SK-N-SH treated with all-trans-retinoic acid at 6 μM for 48 hours (cell line): ENCODE results near the gene ZNF362.

Experiments used
- ATAC-seq: fragments of 200-7000 bp; cut with Tn5 transposase; 3 replicates; pipeline ENCODE4 v1.9.1; 2020; ENCODE audit warnings: mild to moderate bottlenecking, moderate library complexity
- ARNTL ChIP-seq: fragments of 450-650 bp; formaldehyde crosslinking; IDR thresholded peaks from 2 replicates; pipeline ENCODE4 v1.5.0; 2020; ENCODE audit warnings: low read depth, mild to moderate bottlenecking, moderate library complexity, borderline replicate concordance
- BACH2 ChIP-seq: fragments of 250-450 bp; sonication (Bioruptor Pico); IDR thresholded peaks from 2 replicates; pipeline ENCODE4 v1.9.0; 2021; ENCODE audit warnings: mild to moderate bottlenecking, borderline replicate concordance
- CSDC2 ChIP-seq: fragments of 250-450 bp; sonication (Bioruptor Pico); IDR thresholded peaks from 2 replicates; pipeline ENCODE4 v1.5.0; 2020; ENCODE audit warnings: mild to moderate bottlenecking, moderate library complexity
- ESRRG ChIP-seq: fragments of 250-450 bp; sonication (Bioruptor Pico); IDR thresholded peaks from 2 replicates; pipeline ENCODE4 v1.6.1; 2021; ENCODE audit warnings: mild to moderate bottlenecking
- GLIS3 ChIP-seq: fragments of 250-450 bp; sonication (Bioruptor Pico); IDR thresholded peaks from 2 replicates; pipeline ENCODE4 v1.5.0; 2020; ENCODE audit warnings: mild to moderate bottlenecking, moderate library complexity
- ISL1 ChIP-seq: fragments of 250-450 bp; sonication (Bioruptor Pico); IDR thresholded peaks from 2 replicates; pipeline ENCODE4 v2.1.2; 2022; ENCODE audit warnings: mild to moderate bottlenecking, moderate library complexity
- OSR1 ChIP-seq: fragments of 250-450 bp; sonication (Bioruptor Pico); IDR thresholded peaks from 2 replicates; pipeline ENCODE4 v1.8.0; 2022; ENCODE audit warnings: moderate library complexity, mild to moderate bottlenecking, inconsistent platforms
- PPARA ChIP-seq: fragments of 250-450 bp; sonication (Bioruptor Pico); IDR thresholded peaks from 2 replicates; pipeline ENCODE4 v1.5.0; 2020; ENCODE audit warnings: mild to moderate bottlenecking, borderline replicate concordance
- RARB ChIP-seq: fragments of 250-450 bp; sonication (Bioruptor Pico); IDR thresholded peaks from 2 replicates; pipeline ENCODE4 v1.8.0; 2021; ENCODE audit warnings: mild to moderate bottlenecking, moderate library complexity
- SNAI2 ChIP-seq: fragments of 250-450 bp; sonication (Bioruptor Pico); IDR thresholded peaks from 2 replicates; pipeline ENCODE4 v1.5.0; 2020; ENCODE audit warnings: mild to moderate bottlenecking, moderate library complexity
- TCF4 ChIP-seq: fragments of 250-450 bp; sonication (Bioruptor Pico); IDR thresholded peaks from 2 replicates; pipeline ENCODE4 v1.8.0; 2021; ENCODE audit warnings: mild to moderate bottlenecking, moderate library complexity, borderline replicate concordance
- TOX ChIP-seq: fragments of 250-450 bp; sonication (Bioruptor Pico); IDR thresholded peaks from 2 replicates; pipeline ENCODE4 v1.8.0; 2021; ENCODE audit warnings: mild to moderate bottlenecking, moderate library complexity, borderline replicate concordance
- ZC3H10 ChIP-seq: fragments of 250-450 bp; sonication (Bioruptor Pico); IDR thresholded peaks from 2 replicates; pipeline ENCODE4 v1.5.1; 2021; ENCODE audit warnings: mild to moderate bottlenecking, moderate library complexity
- ZFP3 ChIP-seq: fragments of 250-450 bp; sonication (Bioruptor Pico); IDR thresholded peaks from 2 replicates; pipeline ENCODE4 v1.5.0; 2020; ENCODE audit warnings: mild to moderate bottlenecking, moderate library complexity
- ZFP30 ChIP-seq: fragments of 450-650 bp; formaldehyde crosslinking; IDR thresholded peaks from 2 replicates; pipeline ENCODE4 v1.5.0; 2022; ENCODE audit warnings: mild to moderate bottlenecking, moderate library complexity
- ZNF565 ChIP-seq: fragments of 450-650 bp; formaldehyde crosslinking; conservative IDR thresholded peaks from 2 replicates; pipeline ENCODE4 v1.5.0; 2020; ENCODE audit warnings: low read depth, mild to moderate bottlenecking, moderate library complexity
- ZNF70 ChIP-seq: fragments of 450-650 bp; formaldehyde crosslinking; IDR thresholded peaks from 2 replicates; pipeline ENCODE4 v1.5.0; 2020; ENCODE audit warnings: mild to moderate bottlenecking, moderate library complexity
- ZNF8 ChIP-seq: fragments of 450-650 bp; formaldehyde crosslinking; IDR thresholded peaks from 2 replicates; pipeline ENCODE4 v1.5.0; 2020; ENCODE audit warnings: mild to moderate bottlenecking, moderate library complexity
- TF ChIP-seq, protein P1 (sequence below): fragments of 250-450 bp; sonication (Bioruptor Pico); IDR thresholded peaks from 2 replicates; pipeline ENCODE4 v1.5.1; 2021; ENCODE audit warnings: mild to moderate bottlenecking, moderate library complexity
- TF ChIP-seq, protein P2 (sequence below): fragments of 250-450 bp; sonication (Bioruptor Pico); IDR thresholded peaks from 2 replicates; pipeline ENCODE4 v1.8.0; 2021; ENCODE audit warnings: low read depth, mild to moderate bottlenecking, moderate library complexity, borderline replicate concordance
- TF ChIP-seq, protein P3 (sequence below): fragments of 250-450 bp; sonication (Bioruptor Pico); IDR thresholded peaks from 2 replicates; pipeline ENCODE4 v1.8.0; 2020; ENCODE audit warnings: mild to moderate bottlenecking, moderate library complexity, borderline replicate concordance
- TF ChIP-seq, protein P4 (sequence below): fragments of 250-450 bp; sonication (Bioruptor Pico); IDR thresholded peaks from 2 replicates; pipeline ENCODE4 v1.5.0; 2020; ENCODE audit warnings: mild to moderate bottlenecking, moderate library complexity
- TF ChIP-seq, protein P5 (sequence below): fragments of 250-450 bp; sonication (Bioruptor Pico); IDR thresholded peaks from 2 replicates; pipeline ENCODE4 v1.5.1; 2020; ENCODE audit warnings: low read depth, mild to moderate bottlenecking, moderate library complexity

The ZNF362 gene

DNA sequence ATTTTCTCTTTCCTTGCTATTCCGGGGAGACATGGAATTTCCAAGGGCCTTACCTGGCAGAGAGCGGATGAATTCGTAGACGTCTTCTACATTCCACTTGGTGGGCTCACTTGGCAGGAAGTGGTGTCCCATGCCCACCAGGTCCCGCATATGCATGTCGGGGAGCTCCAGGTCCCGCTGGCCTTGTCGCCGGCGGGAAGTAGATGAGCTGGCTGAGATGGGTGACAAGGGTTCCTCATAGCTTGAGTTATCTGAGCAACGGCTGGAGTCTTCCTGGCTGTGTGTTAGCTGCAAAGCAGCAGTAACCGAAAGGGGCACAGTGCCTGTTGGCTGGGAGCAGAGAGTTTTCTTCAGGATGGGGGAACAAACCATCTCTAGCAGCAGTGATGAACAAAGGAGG is 72.5 kb downstream of the ZNF362 start:
- TF ChIP-seq CSDC2 (CRISPR knock-in tag) (no peak), ZNF70 (CRISPR knock-in tag) (no peak), ZNF8 (CRISPR knock-in tag) (no peak), BACH2 (CRISPR knock-in tag) (no peak), ZFP30 (CRISPR knock-in tag) (no peak), SNAI2 (CRISPR knock-in tag) (no peak)
- ATAC-seq = no peak

DNA sequence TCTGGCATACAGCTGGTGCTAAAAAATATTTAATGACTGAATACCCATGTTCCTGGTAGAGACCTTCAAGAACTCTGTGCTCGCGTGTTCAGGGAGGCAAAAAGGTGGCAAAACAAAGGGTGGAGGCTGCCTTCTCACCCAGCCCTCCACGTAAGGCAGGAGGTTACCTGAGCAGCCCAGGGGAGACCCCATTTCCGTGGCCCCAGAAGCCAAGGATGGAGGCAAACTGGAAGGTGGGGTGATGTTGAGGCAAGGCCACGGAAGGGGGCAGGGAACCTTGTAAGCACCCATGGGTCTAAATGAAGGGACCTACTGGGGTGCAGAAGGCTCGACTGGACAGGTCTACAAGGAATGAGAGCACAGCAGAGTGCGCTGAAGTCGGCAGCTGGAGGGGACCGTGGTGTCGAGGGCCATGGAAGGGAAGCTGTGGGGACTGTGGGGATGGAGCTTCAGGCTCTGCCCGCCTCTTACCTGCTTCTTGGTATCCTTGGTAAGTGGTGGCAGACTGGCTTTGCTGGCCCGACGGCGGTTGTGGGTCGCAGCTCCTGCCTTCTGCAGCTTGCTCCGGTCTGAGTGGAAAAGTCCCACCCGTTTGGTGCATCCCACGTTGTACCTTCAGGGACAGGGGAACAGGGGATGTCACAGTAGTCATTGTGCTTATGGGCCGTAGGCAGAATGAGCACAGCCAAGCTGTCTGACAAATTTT is 73.5 kb downstream of the ZNF362 start:
- ATAC-seq = no peak

DNA sequence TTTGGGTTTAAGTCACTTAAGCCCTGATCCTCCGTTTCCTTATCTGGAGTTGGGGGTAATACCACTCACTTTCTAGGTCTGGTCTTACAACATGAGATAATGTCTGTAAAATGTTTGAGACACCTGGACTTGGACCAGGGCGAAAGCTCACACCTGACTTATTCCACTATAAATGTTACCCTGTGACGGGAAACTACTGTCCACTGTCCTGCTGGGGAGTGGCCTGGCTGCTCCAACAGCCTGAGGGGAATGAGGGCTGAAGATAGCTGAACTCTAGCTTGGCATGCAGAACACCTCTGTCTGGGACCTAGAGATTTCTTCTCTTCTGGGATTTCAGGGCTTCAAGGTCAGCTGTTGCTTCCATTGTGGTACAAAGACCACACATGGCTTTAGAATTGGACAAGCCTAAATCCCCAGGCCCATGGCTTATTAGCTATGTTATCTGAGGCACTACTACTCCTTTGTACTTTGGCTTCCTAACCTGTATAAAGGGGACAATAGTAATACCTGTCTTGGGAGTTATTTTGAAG is 74.1 kb downstream of the ZNF362 start:
- ATAC-seq = no peak
- TF ChIP-seq ZFP30 (CRISPR knock-in tag) (no peak), ZNF565 (CRISPR knock-in tag) (no peak), ZFP3 (CRISPR knock-in tag) (no peak), ZC3H10 (no peak), CSDC2 (CRISPR knock-in tag) (no peak), ESRRG (CRISPR knock-in tag) (no peak), TCF4 (CRISPR knock-in tag) (no peak), BACH2 (CRISPR knock-in tag) (no peak), ZNF8 (CRISPR knock-in tag) (no peak), ZNF70 (CRISPR knock-in tag) (no peak), PPARA (CRISPR knock-in tag) (no peak)
- TF ChIP-seq, protein P1, sequence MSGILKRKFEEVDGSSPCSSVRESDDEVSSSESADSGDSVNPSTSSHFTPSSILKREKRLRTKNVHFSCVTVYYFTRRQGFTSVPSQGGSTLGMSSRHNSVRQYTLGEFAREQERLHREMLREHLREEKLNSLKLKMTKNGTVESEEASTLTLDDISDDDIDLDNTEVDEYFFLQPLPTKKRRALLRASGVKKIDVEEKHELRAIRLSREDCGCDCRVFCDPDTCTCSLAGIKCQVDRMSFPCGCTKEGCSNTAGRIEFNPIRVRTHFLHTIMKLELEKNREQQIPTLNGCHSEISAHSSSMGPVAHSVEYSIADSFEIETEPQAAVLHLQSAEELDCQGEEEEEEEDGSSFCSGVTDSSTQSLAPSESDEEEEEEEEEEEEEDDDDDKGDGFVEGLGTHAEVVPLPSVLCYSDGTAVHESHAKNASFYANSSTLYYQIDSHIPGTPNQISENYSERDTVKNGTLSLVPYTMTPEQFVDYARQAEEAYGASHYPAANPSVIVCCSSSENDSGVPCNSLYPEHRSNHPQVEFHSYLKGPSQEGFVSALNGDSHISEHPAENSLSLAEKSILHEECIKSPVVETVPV = no peak
- TF ChIP-seq, protein P2, sequence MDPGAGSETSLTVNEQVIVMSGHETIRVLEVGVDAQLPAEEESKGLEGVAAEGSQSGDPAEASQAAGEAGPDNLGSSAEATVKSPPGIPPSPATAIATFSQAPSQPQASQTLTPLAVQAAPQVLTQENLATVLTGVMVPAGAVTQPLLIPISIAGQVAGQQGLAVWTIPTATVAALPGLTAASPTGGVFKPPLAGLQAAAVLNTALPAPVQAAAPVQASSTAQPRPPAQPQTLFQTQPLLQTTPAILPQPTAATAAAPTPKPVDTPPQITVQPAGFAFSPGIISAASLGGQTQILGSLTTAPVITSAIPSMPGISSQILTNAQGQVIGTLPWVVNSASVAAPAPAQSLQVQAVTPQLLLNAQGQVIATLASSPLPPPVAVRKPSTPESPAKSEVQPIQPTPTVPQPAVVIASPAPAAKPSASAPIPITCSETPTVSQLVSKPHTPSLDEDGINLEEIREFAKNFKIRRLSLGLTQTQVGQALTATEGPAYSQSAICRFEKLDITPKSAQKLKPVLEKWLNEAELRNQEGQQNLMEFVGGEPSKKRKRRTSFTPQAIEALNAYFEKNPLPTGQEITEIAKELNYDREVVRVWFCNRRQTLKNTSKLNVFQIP (CRISPR knock-in tag) = no peak

More for the DNA sequence above, 73.5 kb downstream of the ZNF362 start:
- no peak for TF ChIP-seq ARNTL (CRISPR knock-in tag)
- no peak for TF ChIP-seq OSR1 (CRISPR knock-in tag)
- no peak for TF ChIP-seq SNAI2 (CRISPR knock-in tag)
- no peak for TF ChIP-seq ZC3H10
- TF ChIP-seq TOX = no peak
- no peak for TF ChIP-seq GLIS3 (CRISPR knock-in tag)
- no peak for TF ChIP-seq RARB (CRISPR knock-in tag)
- TF ChIP-seq ZFP30 (CRISPR knock-in tag) = no peak
- TF ChIP-seq, protein P3, sequence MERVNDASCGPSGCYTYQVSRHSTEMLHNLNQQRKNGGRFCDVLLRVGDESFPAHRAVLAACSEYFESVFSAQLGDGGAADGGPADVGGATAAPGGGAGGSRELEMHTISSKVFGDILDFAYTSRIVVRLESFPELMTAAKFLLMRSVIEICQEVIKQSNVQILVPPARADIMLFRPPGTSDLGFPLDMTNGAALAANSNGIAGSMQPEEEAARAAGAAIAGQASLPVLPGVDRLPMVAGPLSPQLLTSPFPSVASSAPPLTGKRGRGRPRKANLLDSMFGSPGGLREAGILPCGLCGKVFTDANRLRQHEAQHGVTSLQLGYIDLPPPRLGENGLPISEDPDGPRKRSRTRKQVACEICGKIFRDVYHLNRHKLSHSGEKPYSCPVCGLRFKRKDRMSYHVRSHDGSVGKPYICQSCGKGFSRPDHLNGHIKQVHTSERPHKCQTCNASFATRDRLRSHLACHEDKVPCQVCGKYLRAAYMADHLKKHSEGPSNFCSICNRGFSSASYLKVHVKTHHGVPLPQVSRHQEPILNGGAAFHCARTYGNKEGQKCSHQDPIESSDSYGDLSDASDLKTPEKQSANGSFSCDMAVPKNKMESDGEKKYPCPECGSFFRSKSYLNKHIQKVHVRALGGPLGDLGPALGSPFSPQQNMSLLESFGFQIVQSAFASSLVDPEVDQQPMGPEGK = no peak
- TF ChIP-seq PPARA (CRISPR knock-in tag) = no peak
- TF ChIP-seq, protein P1 = no peak
- TF ChIP-seq TCF4 (CRISPR knock-in tag) = no peak
- TF ChIP-seq ZNF8 (CRISPR knock-in tag) = no peak
- no peak for TF ChIP-seq ESRRG (CRISPR knock-in tag)
- TF ChIP-seq, protein P4, sequence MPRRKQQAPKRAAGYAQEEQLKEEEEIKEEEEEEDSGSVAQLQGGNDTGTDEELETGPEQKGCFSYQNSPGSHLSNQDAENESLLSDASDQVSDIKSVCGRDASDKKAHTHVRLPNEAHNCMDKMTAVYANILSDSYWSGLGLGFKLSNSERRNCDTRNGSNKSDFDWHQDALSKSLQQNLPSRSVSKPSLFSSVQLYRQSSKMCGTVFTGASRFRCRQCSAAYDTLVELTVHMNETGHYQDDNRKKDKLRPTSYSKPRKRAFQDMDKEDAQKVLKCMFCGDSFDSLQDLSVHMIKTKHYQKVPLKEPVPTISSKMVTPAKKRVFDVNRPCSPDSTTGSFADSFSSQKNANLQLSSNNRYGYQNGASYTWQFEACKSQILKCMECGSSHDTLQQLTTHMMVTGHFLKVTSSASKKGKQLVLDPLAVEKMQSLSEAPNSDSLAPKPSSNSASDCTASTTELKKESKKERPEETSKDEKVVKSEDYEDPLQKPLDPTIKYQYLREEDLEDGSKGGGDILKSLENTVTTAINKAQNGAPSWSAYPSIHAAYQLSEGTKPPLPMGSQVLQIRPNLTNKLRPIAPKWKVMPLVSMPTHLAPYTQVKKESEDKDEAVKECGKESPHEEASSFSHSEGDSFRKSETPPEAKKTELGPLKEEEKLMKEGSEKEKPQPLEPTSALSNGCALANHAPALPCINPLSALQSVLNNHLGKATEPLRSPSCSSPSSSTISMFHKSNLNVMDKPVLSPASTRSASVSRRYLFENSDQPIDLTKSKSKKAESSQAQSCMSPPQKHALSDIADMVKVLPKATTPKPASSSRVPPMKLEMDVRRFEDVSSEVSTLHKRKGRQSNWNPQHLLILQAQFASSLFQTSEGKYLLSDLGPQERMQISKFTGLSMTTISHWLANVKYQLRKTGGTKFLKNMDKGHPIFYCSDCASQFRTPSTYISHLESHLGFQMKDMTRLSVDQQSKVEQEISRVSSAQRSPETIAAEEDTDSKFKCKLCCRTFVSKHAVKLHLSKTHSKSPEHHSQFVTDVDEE (CRISPR knock-in tag) = no peak
- TF ChIP-seq ISL1 = no peak
- TF ChIP-seq ZNF70 (CRISPR knock-in tag) = no peak
- TF ChIP-seq, protein P5, sequence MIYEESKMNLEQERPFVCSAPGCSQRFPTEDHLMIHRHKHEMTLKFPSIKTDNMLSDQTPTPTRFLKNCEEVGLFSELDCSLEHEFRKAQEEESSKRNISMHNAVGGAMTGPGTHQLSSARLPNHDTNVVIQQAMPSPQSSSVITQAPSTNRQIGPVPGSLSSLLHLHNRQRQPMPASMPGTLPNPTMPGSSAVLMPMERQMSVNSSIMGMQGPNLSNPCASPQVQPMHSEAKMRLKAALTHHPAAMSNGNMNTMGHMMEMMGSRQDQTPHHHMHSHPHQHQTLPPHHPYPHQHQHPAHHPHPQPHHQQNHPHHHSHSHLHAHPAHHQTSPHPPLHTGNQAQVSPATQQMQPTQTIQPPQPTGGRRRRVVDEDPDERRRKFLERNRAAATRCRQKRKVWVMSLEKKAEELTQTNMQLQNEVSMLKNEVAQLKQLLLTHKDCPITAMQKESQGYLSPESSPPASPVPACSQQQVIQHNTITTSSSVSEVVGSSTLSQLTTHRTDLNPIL (CRISPR knock-in tag) = no peak
